ENCODE data around the gene C1orf174.

DNA sequence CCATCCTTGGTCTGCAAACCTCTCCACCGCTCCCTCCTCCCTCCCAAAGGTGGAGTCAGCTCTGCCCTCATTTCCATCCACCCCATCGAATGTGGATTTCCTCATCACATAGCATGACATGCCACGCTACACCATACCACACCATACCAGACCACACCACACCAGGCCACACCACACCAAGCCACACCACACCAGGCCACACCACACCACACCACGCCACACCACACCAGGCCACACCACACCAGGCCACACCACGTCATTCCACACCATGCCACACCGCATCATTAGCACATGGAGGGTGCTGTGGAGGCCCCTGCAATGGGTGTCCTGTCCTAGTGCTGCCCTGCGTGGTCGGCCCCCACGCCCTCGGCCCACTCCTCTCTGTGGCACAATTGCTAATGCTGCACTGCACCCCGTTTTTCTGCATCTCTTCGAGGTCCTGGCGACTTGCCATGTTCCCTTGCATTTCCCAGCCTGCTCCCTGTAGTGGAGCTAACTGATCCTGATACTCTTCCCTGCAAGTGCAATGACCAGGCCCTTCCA, 31.5 kb downstream of the C1orf174 start:
- no peak for TF ChIP-seq POLR2A (IDR thresholded peaks at IDR 0.05)
- TF ChIP-seq, protein P1, sequence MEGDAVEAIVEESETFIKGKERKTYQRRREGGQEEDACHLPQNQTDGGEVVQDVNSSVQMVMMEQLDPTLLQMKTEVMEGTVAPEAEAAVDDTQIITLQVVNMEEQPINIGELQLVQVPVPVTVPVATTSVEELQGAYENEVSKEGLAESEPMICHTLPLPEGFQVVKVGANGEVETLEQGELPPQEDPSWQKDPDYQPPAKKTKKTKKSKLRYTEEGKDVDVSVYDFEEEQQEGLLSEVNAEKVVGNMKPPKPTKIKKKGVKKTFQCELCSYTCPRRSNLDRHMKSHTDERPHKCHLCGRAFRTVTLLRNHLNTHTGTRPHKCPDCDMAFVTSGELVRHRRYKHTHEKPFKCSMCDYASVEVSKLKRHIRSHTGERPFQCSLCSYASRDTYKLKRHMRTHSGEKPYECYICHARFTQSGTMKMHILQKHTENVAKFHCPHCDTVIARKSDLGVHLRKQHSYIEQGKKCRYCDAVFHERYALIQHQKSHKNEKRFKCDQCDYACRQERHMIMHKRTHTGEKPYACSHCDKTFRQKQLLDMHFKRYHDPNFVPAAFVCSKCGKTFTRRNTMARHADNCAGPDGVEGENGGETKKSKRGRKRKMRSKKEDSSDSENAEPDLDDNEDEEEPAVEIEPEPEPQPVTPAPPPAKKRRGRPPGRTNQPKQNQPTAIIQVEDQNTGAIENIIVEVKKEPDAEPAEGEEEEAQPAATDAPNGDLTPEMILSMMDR (IDR thresholded peaks at IDR 0.05) = no peak
